ENCODE measurements around the gene HADHA.
A peak's percentile ranks its signal among the peaks of the same experiment; 100 is the strongest.

Gene HADHA

GRCh38 chr2:26244309-26245230 is at the start of gene HADHA, which contains the start of gene HADHB:
TSS of gene HADHA (minus strand) at chr2:26244632. CDS start at chr2:26244596, 36 bp downstream.
TSS of gene HADHB (plus strand) at chr2:26244939. CDS start at chr2:26254255, 9,316 bp downstream.
- peak; percentile 96 to 98 for DNase-seq
- TF ChIP-seq POLR2A (IDR thresholded peaks at IDR 0.05; ENCODE audit: low read length), result peak; percentile 88
- TF ChIP-seq GATA1 (IDR thresholded peaks at IDR 0.05; ENCODE audit: low read depth, low read length), result no peak

GRCh38 chr2:26292646-26293045 is 48.2 kb upstream of the HADHA start:
- TF ChIP-seq GATA1 (IDR thresholded peaks at IDR 0.05; ENCODE audit: low read depth, low read length) (no peak), POLR2A (IDR thresholded peaks at IDR 0.05; ENCODE audit: low read length) (no peak)
- DNase-seq, result no peak

GRCh38 chr2:26290001-26290400 is 45.6 kb upstream of the HADHA start:
- TF ChIP-seq POLR2A (IDR thresholded peaks at IDR 0.05; ENCODE audit: low read length), result no peak
- TF ChIP-seq GATA1 (IDR thresholded peaks at IDR 0.05; ENCODE audit: low read depth, low read length), result no peak
- DNase-seq, result no peak

- TF ChIP-seq GATA1 (IDR thresholded peaks at IDR 0.05; ENCODE audit: low read depth, low read length), result no peak
- TF ChIP-seq POLR2A (IDR thresholded peaks at IDR 0.05; ENCODE audit: low read length), result no peak
- DNase-seq, result no peak
Measured at GRCh38 chr2:26285931-26286330, 41.5 kb upstream of the HADHA start.

- no peak for DNase-seq
- TF ChIP-seq POLR2A (IDR thresholded peaks at IDR 0.05; ENCODE audit: low read length) (no peak), GATA1 (IDR thresholded peaks at IDR 0.05; ENCODE audit: low read depth, low read length) (no peak)
Measured at GRCh38 chr2:26284132-26284531, 39.7 kb upstream of the HADHA start.

- DNase-seq, result no peak
- TF ChIP-seq GATA1 (IDR thresholded peaks at IDR 0.05; ENCODE audit: low read depth, low read length), result no peak
- TF ChIP-seq POLR2A (IDR thresholded peaks at IDR 0.05; ENCODE audit: low read length), result no peak
Measured at GRCh38 chr2:26283606-26284005, 39.2 kb upstream of the HADHA start.

GRCh38 chr2:26281226-26281625 is 36.8 kb upstream of the HADHA start:
- no peak for DNase-seq
- TF ChIP-seq GATA1 (IDR thresholded peaks at IDR 0.05; ENCODE audit: low read depth, low read length) (no peak), POLR2A (IDR thresholded peaks at IDR 0.05; ENCODE audit: low read length) (no peak)

GRCh38 chr2:26279886-26280285 is 35.5 kb upstream of the HADHA start:
- TF ChIP-seq GATA1 (IDR thresholded peaks at IDR 0.05; ENCODE audit: low read depth, low read length) (no peak), POLR2A (IDR thresholded peaks at IDR 0.05; ENCODE audit: low read length) (no peak)

GRCh38 chr2:26276484-26277227 is 32.2 kb upstream of the HADHA start:
- peak; percentile 58 to 68 for DNase-seq
- TF ChIP-seq POLR2A (IDR thresholded peaks at IDR 0.05; ENCODE audit: low read length) (no peak), GATA1 (IDR thresholded peaks at IDR 0.05; ENCODE audit: low read depth, low read length) (no peak)

More at GRCh38 chr2:26279886-26280285, 35.5 kb upstream of the HADHA start:
- DNase-seq, result no peak

- peak; percentile 91 to 94 for DNase-seq
- TF ChIP-seq POLR2A (IDR thresholded peaks at IDR 0.05; ENCODE audit: low read length) (peak; percentile 38), GATA1 (IDR thresholded peaks at IDR 0.05; ENCODE audit: low read depth, low read length) (no peak)
Measured at GRCh38 chr2:26274058-26274613, 29.7 kb upstream of the HADHA start.

GRCh38 chr2:26273501-26273900 is 29.1 kb upstream of the HADHA start:
- TF ChIP-seq POLR2A (IDR thresholded peaks at IDR 0.05; ENCODE audit: low read length) (no peak), GATA1 (IDR thresholded peaks at IDR 0.05; ENCODE audit: low read depth, low read length) (no peak)
- peak; percentile 13 to 58 for DNase-seq

GRCh38 chr2:26270373-26270772 is 25.9 kb upstream of the HADHA start:
- no peak for DNase-seq
- no peak for TF ChIP-seq GATA1 (IDR thresholded peaks at IDR 0.05; ENCODE audit: low read depth, low read length)

- no peak for TF ChIP-seq POLR2A (IDR thresholded peaks at IDR 0.05; ENCODE audit: low read length)
- TF ChIP-seq GATA1 (IDR thresholded peaks at IDR 0.05; ENCODE audit: low read depth, low read length), result no peak
- DNase-seq, result no peak
Measured at GRCh38 chr2:26269571-26270158, 25.2 kb upstream of the HADHA start.

Measured in erythroblast (primary cell).